Upper lobe of left lung (tissue), 6 donors: ENCODE data around the gene INTS2. TPM values are rescaled to one million over a fixed set of nuclear protein-coding genes. Genes with fewer than 3 reads are reported as not detected.
"Not testable (repeated sequence)": the region's sequence is repeated elsewhere in the genome, so short reads cannot be mapped to it uniquely, and the experiment has no call there.

Experiments used
- ATAC-seq, 2 donors: fragments of 200-7000 bp; cut with Tn5 transposase; one replicate each; pipeline ENCODE4 v1.9.1; 2022; ENCODE audit warnings: mild to moderate bottlenecking in 2 of 2, moderate library complexity in 2 of 2; ENCODE audit not compliant: low FRiP score in 2 of 2
- DNase-seq, 2 donors: peaks; one replicate each; pipeline ENCODE4 v3.0.0-alpha.2; 2019 to 2020
- H3K27ac ChIP-seq, 4 donors: fragments of 200-600 bp; sonication (generic); one replicate each; pipeline ENCODE4 v1.5.1; 2016 to 2019
- H3K27me3 ChIP-seq, 4 donors: fragments of 200-600 bp; sonication (generic); one replicate each; pipeline ENCODE4 v1.5.1; 2017 to 2019
- H3K36me3 ChIP-seq, 4 donors: fragments of 200-600 bp; sonication (generic); one replicate each; pipeline ENCODE4 v1.5.1; 2016 to 2019
- H3K4me1 ChIP-seq, 4 donors: fragments of 200-600 bp; sonication (generic); one replicate each; pipeline ENCODE4 v1.5.1; 2018 to 2019
- H3K4me3 ChIP-seq, 4 donors: fragments of 200-600 bp; sonication (generic); one replicate each; pipeline ENCODE4 v1.5.1; 2017 to 2019; ENCODE audit warnings: mild to moderate bottlenecking in 2 of 4, moderate library complexity in 1 of 4
- H3K9me3 ChIP-seq, 4 donors: fragments of 200-600 bp; sonication (generic); one replicate each; pipeline ENCODE4 v1.5.1; 2018 to 2019
- CTCF ChIP-seq, 6 experiments: fragments of 450-650 bp in 4 of 6; fragments of 200-600 bp in 2 of 6; sonication (generic) in 2 of 6; IDR thresholded peaks; one replicate each; pipeline ENCODE4 v1.5.1; 2016 to 2019; ENCODE audit warnings: antibody characterized with exemption in 6 of 6
- EP300 ChIP-seq, 4 donors: sonication (generic); formaldehyde crosslinking; IDR thresholded peaks; one replicate each; pipeline ENCODE4 v1.5.1; 2017; ENCODE audit warnings: antibody characterized with exemption in 4 of 4, control low read depth in 2 of 4
- POLR2A ChIP-seq, 4 donors: fragments of 450-650 bp; IDR thresholded peaks; one replicate each; pipeline ENCODE4 v1.5.1; 2016 to 2017; ENCODE audit warnings: antibody characterized with exemption in 4 of 4, mild to moderate bottlenecking in 2 of 4
- POLR2AphosphoS5 ChIP-seq, 2 donors: sonication (generic); formaldehyde crosslinking; IDR thresholded peaks; one replicate each; pipeline ENCODE4 v1.5.1; 2017; ENCODE audit warnings: antibody characterized with exemption in 2 of 2
- WGBS, 2 donors: methylation state at CpG; one replicate each; pipeline ENCODE4 v1.1.5; 2017 to 2018; 5-methylcytosine and 5-hydroxymethylcytosine counted together
- total RNA-seq, 6 donors: library from RNA; depleted of rRNA in 4 of 6; stranded (reverse); fragments of >200 nt in 4 of 6; gene quantifications; one replicate each; pipeline versions ENCODE4 v1.1.0 to v1.2.1, GENCODE V29; 2016 to 2021
- donor health status: DM: no; HTN: no; CAD: no; lungs with moderate emphysema.
- donor health status: DM: no; HTN: yes; CAD: no; lungs with severe emphysema.

Gene INTS2
- total RNA-seq, 6 donors from 2014 or later: 6.0 to 12.0 (median 9.9) TPM

- ATAC-seq: no peak
- Histone ChIP-seq H3K4me1 (no peaks in the 10 kb centered on the region), H3K27ac (no peak overlapping the region), H3K4me3 (no peak overlapping the region), H3K9me3 (no peaks in the 10 kb centered on the region), H3K27me3 (no peaks in the 10 kb centered on the region), H3K36me3 (peaks cover 9 to 68% (median 24%) of the 10 kb centered on the region in 4 donors)
- DNase-seq: no peak
- WGBS, 2 donors: 93 to 95% methylated on average over 1 of the region's 1 CpG
- TF ChIP-seq EP300 (IDR thresholded peaks at IDR 0.05) (no peak), POLR2AphosphoS5 (IDR thresholded peaks at IDR 0.05) (no peak), CTCF (IDR thresholded peaks at IDR 0.05) (no peak), POLR2A (IDR thresholded peaks at IDR 0.05) (no peak)
These were observed 15.3 kb upstream of the INTS2 start for GRCh38 chr17:61943117-61943516.

GRCh38 chr17:61942085-61942484 lies 14.3 kb upstream of the INTS2 start:
- Histone ChIP-seq H3K9me3 (no peaks in the 10 kb centered on the region), H3K4me1 (no peaks in the 10 kb centered on the region), H3K36me3 (peaks cover 9 to 58% (median 16%) of the 10 kb centered on the region in 4 donors), H3K4me3 (no peak overlapping the region), H3K27ac (no peak overlapping the region), H3K27me3 (no peaks in the 10 kb centered on the region)
- no peak for TF ChIP-seq EP300 (IDR thresholded peaks at IDR 0.05)
- ATAC-seq (no peak), DNase-seq (no peak)
- WGBS, 2 donors: 90 to 93% methylated on average over 2 of the region's 2 CpGs

GRCh38 chr17:61928101-61928436 lies 287 bp upstream of the INTS2 start:
- Histone ChIP-seq H3K36me3 (peaks cover 0 to 14% (median 2%) of the 10 kb centered on the region in 4 donors), H3K27ac (peak overlapping the region; percentile 78 to 91 (median 88)), H3K27me3 (no peaks in the 10 kb centered on the region), H3K9me3 (no peaks in the 10 kb centered on the region), H3K4me3 (peak overlapping the region in 3 of 4 donors; percentile 64 to 88 (median 75)), H3K4me1 (peaks cover 9 to 22% (median 12%) of the 10 kb centered on the region in 4 donors)
- DNase-seq (no peak), ATAC-seq (no peak)
- WGBS, 2 donors: 45 to 51% methylated on average over 4 of the region's 4 CpGs
- TF ChIP-seq EP300 (IDR thresholded peaks at IDR 0.05) (no peak), CTCF (IDR thresholded peaks at IDR 0.05) (no peak), POLR2A (IDR thresholded peaks at IDR 0.05) (no peak), POLR2AphosphoS5 (IDR thresholded peaks at IDR 0.05) (no peak)

GRCh38 chr17:61926826-61927207 lies 965 bp downstream of the INTS2 start:
- Histone ChIP-seq H3K27ac (peak overlapping the region; percentile 78 to 91 (median 88)), H3K4me1 (peaks cover 9 to 22% (median 12%) of the 10 kb centered on the region in 4 donors), H3K27me3 (no peaks in the 10 kb centered on the region), H3K4me3 (peak overlapping the region; percentile 64 to 88 (median 78)), H3K9me3 (no peaks in the 10 kb centered on the region), H3K36me3 (peaks cover 0 to 15% (median 3%) of the 10 kb centered on the region in 4 donors)
- 12 to 13% methylated on average over 4 of the region's 4 CpGs for WGBS, 2 donors
- TF ChIP-seq EP300 (IDR thresholded peaks at IDR 0.05) (no peak), CTCF (IDR thresholded peaks at IDR 0.05) (no peak), POLR2AphosphoS5 (IDR thresholded peaks at IDR 0.05) (no peak), POLR2A (IDR thresholded peaks at IDR 0.05) (no peak)
- ATAC-seq: no peak
- DNase-seq: no peak

GRCh38 chr17:61915162-61915561 lies 12.6 kb downstream of the INTS2 start:
- H3K27me3 ChIP-seq, ATAC-seq, H3K4me1 ChIP-seq, H3K9me3 ChIP-seq, DNase-seq, H3K4me3 ChIP-seq, H3K27ac ChIP-seq: not testable (repeated sequence)
- WGBS, 2 donors: 97% methylated on average over 15 of the region's 15 CpGs
- peaks cover 0 to 64% (median 26%) of the 10 kb centered on the region in 4 donors for H3K36me3 ChIP-seq

GRCh38 chr17:61908292-61909037 lies 19.3 kb downstream of the INTS2 start:
- H3K27me3 ChIP-seq: no peaks in the 10 kb centered on the region
- no peak overlapping the region for H3K4me3 ChIP-seq
- H3K4me1 ChIP-seq: no peaks in the 10 kb centered on the region
- 90 to 95% methylated on average over 7 of the region's 7 CpGs for WGBS, 2 donors
- ATAC-seq (no peak), DNase-seq (no peak)
- no peak for TF ChIP-seq CTCF (IDR thresholded peaks at IDR 0.05)
- TF ChIP-seq POLR2AphosphoS5 (IDR thresholded peaks at IDR 0.05): no peak
- TF ChIP-seq POLR2A (IDR thresholded peaks at IDR 0.05): no peak
- TF ChIP-seq EP300 (IDR thresholded peaks at IDR 0.05): no peak
- H3K27ac ChIP-seq: no peak overlapping the region
- peaks cover 0 to 88% (median 33%) of the 10 kb centered on the region in 4 donors for H3K36me3 ChIP-seq
- H3K9me3 ChIP-seq: no peaks in the 10 kb centered on the region
